ENCODE data around the gene NUDT4B.
"Not testable (repeated sequence)": the region's sequence is repeated elsewhere in the genome, so short reads cannot be mapped to it uniquely, and the experiment has no call there.

The NUDT4B gene

DNA sequence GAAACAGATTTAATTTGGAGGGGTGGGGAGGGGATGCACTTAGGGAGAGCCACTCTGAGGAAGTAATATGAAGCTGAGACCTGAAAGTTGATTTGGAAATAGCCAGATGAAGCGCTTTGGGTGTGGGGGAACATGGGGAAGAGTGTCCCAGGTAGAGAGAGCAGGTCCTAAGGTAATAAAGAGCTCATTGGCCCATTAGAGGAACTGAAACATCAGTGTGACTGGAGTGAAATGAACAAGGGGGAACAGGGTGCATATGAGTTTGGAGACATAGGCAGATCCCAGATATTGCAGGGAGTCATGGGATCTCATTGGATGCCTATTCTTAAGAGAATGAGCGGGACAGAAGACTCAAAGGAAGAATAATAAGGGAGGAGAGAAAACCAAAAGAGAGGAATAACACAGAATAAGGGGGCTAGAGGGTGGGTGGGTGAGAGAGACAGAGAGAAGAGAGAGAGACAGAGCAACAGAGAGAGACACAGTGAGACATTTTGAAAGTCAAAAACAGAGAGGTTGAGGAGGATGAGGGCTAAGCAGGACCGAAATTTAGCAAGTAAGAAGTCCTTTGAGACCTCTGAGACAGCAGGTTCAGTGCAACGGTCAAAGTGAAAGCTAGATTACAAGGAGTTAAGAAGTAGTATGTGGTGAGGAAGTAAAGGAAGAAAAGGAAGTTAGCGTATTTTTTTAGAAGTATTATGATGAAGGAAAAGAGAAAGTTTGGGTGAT, 14.8 kb upstream of the NUDT4B start:
- H3K4me3 ChIP-seq (replicated peaks in 1 of 2; ENCODE audit: low read depth in 2 of 2, low read length in 2 of 2); DNase-seq (ENCODE audit: low read depth in 2 of 2): not testable (repeated sequence)

GRCh38 chr1:148734311-148734662, 14.3 kb upstream of the NUDT4B start:
- DNase-seq (ENCODE audit: low read depth in 2 of 2); H3K4me3 ChIP-seq (replicated peaks in 1 of 2; ENCODE audit: low read depth in 2 of 2, low read length in 2 of 2): not testable (repeated sequence)

GRCh38 chr1:148735538-148735937, 13.0 kb upstream of the NUDT4B start:
- H3K4me3 ChIP-seq (replicated peaks in 1 of 2; ENCODE audit: low read depth in 2 of 2, low read length in 2 of 2); DNase-seq (ENCODE audit: low read depth in 2 of 2): not testable (repeated sequence)

- DNase-seq (ENCODE audit: low read depth in 2 of 2); H3K4me3 ChIP-seq (replicated peaks in 1 of 2; ENCODE audit: low read depth in 2 of 2, low read length in 2 of 2): not testable (repeated sequence)
These were observed 9.9 kb upstream of the NUDT4B start for GRCh38 chr1:148738667-148739066.

GRCh38 chr1:148743200-148743599, 5.4 kb upstream of the NUDT4B start:
- not testable (repeated sequence) for H3K4me3 ChIP-seq (replicated peaks in 1 of 2; ENCODE audit: low read depth in 2 of 2, low read length in 2 of 2); DNase-seq (ENCODE audit: low read depth in 2 of 2)

- H3K4me3 ChIP-seq (replicated peaks in 1 of 2; ENCODE audit: low read depth in 2 of 2, low read length in 2 of 2); DNase-seq (ENCODE audit: low read depth in 2 of 2): not testable (repeated sequence)
These were observed 4.6 kb upstream of the NUDT4B start for GRCh38 chr1:148743726-148744720.

DNA sequence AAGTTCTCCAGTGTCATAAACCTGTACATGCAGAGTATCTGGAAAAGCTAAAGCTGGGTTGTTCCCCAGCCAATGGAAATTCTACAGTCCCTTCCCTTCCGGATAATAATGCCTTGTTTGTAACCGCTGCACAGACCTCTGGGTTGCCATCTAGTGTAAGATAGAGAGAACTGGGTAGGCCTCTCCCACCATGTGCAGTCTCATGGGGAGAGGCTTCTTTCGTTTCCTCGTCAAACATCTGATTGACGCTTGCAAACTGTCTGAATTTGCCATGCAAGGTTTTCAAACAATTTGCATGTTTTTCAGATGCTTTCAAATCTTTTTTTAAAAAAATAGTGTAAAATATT, 734 bp downstream of the NUDT4B start:
- not testable (repeated sequence) for H3K4me3 ChIP-seq (replicated peaks in 1 of 2; ENCODE audit: low read depth in 2 of 2, low read length in 2 of 2); DNase-seq (ENCODE audit: low read depth in 2 of 2)

DNA sequence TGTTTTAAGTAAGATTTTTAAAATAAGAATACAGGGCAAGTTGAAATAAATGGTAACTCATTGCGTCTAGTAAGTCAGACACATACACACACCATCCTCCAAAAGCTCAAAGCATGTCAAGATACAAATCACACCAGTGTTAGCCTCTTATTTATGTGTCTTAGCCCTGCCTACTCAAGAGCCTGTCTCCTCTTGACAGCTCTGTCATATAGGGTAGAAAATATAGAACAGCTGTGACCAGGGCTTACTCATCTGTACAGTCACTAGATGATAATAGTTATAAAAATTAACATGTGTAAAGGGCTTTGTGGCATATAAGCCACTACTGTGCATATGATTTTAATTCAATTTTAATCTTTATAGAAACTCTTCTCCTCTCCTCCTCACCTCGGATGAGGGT, 7.7 kb downstream of the NUDT4B start:
- not testable (repeated sequence) for DNase-seq (ENCODE audit: low read depth in 2 of 2); H3K4me3 ChIP-seq (replicated peaks in 1 of 2; ENCODE audit: low read depth in 2 of 2, low read length in 2 of 2)

DNA sequence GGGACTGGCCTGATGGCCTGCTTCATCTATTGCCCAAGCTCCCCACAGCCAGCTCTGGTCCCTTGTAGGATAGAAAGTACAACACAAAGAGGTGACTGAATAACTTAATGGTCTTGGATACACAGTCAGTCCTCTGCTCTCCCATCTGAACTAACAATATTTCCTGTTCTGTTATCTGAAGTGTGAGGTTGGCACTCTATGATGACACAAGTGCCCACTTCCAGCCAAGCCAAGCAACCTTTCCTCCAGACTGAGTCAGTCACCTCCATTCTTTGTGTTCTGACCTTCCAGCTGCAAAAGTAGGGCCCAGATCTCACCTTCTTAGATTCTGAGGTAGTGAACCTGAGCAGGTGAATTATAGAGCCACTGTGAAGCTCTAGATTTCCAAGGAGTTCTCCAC, 8.9 kb downstream of the NUDT4B start:
- not testable (repeated sequence) for H3K4me3 ChIP-seq (replicated peaks in 1 of 2; ENCODE audit: low read depth in 2 of 2, low read length in 2 of 2); DNase-seq (ENCODE audit: low read depth in 2 of 2)

- not testable (repeated sequence) for H3K4me3 ChIP-seq (replicated peaks in 1 of 2; ENCODE audit: low read depth in 2 of 2, low read length in 2 of 2); DNase-seq (ENCODE audit: low read depth in 2 of 2)
These were observed 9.8 kb downstream of the NUDT4B start for GRCh38 chr1:148758412-148758811.

DNA sequence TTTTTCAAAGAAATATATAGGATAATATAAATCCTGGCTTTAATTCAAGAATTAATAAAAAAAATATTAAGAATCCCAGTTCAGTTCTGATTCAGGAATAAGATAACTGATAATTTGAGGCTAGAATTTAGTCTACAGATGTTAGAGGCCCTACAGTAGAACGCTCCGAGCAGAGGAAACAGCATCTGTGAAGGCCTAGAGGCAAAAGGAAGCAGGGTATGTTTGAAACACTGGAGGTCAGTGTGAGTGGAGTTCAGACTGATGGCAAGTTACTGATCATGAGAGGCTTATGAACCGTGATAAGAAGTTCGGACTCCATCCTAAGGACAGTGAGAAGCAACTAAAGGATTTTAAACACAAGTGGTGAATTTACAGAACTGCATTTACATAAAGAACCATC, 10.4 kb downstream of the NUDT4B start:
- not testable (repeated sequence) for DNase-seq (ENCODE audit: low read depth in 2 of 2); H3K4me3 ChIP-seq (replicated peaks in 1 of 2; ENCODE audit: low read depth in 2 of 2, low read length in 2 of 2)

DNA sequence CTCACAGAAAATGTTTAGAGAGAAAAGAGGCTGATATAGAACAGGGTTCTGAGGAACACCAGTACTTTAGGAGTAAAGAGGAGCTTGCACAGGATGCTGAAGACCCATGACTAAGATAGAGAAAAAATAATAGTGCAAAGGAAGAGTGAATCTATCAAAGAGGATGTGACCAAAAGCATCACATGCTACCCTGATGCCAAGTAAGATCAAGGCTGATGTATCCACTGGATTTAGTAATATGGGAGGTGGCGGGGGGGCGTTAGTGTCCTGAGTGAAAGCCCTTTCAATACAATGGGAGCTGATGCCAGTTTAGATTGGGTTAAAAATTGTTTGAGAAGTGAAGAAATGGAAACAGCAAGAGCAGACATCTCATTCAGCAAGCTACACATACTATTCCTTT, 11.2 kb downstream of the NUDT4B start:
- H3K4me3 ChIP-seq (replicated peaks in 1 of 2; ENCODE audit: low read depth in 2 of 2, low read length in 2 of 2); DNase-seq (ENCODE audit: low read depth in 2 of 2): not testable (repeated sequence)

GRCh38 chr1:148760206-148760605, 11.6 kb downstream of the NUDT4B start:
- DNase-seq (ENCODE audit: low read depth in 2 of 2); H3K4me3 ChIP-seq (replicated peaks in 1 of 2; ENCODE audit: low read depth in 2 of 2, low read length in 2 of 2): not testable (repeated sequence)

GRCh38 chr1:148761360-148761759, 12.8 kb downstream of the NUDT4B start:
- DNase-seq (ENCODE audit: low read depth in 2 of 2); H3K4me3 ChIP-seq (replicated peaks in 1 of 2; ENCODE audit: low read depth in 2 of 2, low read length in 2 of 2): not testable (repeated sequence)

- not testable (repeated sequence) for DNase-seq (ENCODE audit: low read depth in 2 of 2); H3K4me3 ChIP-seq (replicated peaks in 1 of 2; ENCODE audit: low read depth in 2 of 2, low read length in 2 of 2)
These were observed 16.9 kb downstream of the NUDT4B start for GRCh38 chr1:148765238-148766019.

DNA sequence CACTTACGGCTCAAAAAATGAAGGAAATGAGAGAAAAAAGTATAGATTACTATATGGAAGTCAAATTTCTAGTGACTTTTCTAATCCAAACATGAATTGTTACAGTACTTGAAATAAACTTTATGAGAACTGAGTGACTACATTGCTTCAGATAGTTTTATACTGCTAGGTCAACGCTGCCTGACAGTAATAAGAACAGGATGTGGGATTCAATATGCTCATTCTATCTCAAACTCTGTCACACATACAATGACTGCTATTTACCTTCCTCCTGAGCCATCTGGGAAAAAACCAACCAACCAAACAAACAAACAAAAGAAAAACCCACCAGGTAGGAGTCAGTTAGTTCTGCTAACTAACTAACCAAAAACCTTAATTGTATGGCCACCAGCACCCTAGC, 20.0 kb downstream of the NUDT4B start:
- H3K4me3 ChIP-seq (replicated peaks in 1 of 2; ENCODE audit: low read depth in 2 of 2, low read length in 2 of 2); DNase-seq (ENCODE audit: low read depth in 2 of 2): not testable (repeated sequence)

GRCh38 chr1:148769495-148769894, 20.9 kb downstream of the NUDT4B start:
- DNase-seq (ENCODE audit: low read depth in 2 of 2); H3K4me3 ChIP-seq (replicated peaks in 1 of 2; ENCODE audit: low read depth in 2 of 2, low read length in 2 of 2): not testable (repeated sequence)

GRCh38 chr1:148773690-148774089, 25.1 kb downstream of the NUDT4B start:
- H3K4me3 ChIP-seq (replicated peaks in 1 of 2; ENCODE audit: low read depth in 2 of 2, low read length in 2 of 2); DNase-seq (ENCODE audit: low read depth in 2 of 2): not testable (repeated sequence)
